ENCODE measurements around the gene FAM114A1. TPM values are rescaled to one million over a fixed set of nuclear protein-coding genes. Genes with fewer than 3 reads are reported as not detected.

Gene FAM114A1
- total RNA-seq, 1 experiment from 2014 or later = 55.9 TPM

Other genes starting within 250 kb of the FAM114A1 start
- gene KLF3, start 203.6 kb upstream of the FAM114A1 start, total RNA-seq (2014; rRNA removed; shearing (Covaris generic)) = 23.6 and 25.9 TPM in 2 replicates
- not detected in 2 replicates for gene TLR10, start 84.8 kb upstream of the FAM114A1 start, total RNA-seq (2014; rRNA removed; shearing (Covaris generic))
- 0.53 and 0.61 TPM in 2 replicates for gene TLR1, start 63.0 kb upstream of the FAM114A1 start, total RNA-seq (2014; rRNA removed; shearing (Covaris generic))
- 0.20 and 0.51 TPM in 2 replicates for gene TLR6, start 11.0 kb upstream of the FAM114A1 start, total RNA-seq (2014; rRNA removed; shearing (Covaris generic))
- gene TMEM156, start 164.6 kb downstream of the FAM114A1 start, total RNA-seq (2014; rRNA removed; shearing (Covaris generic)) = not detected in 2 replicates
- gene KLHL5, start 194.4 kb downstream of the FAM114A1 start, total RNA-seq (2014; rRNA removed; shearing (Covaris generic)) = 43.0 and 50.3 TPM in 2 replicates